SJCRH30 (cell line): ENCODE measurements around the gene FAM234B. TPM values are rescaled to one million over a fixed set of nuclear protein-coding genes. Genes with fewer than 3 reads are reported as not detected.

Source experiments
- DNase-seq, 2 experiments: peaks; one replicate each; pipeline ENCODE4 v3.0.0-alpha.2; 2015 to 2020
- H3K27ac ChIP-seq: fragments of 250-450 bp; sonication (Bioruptor Pico); 2 replicates; pipeline ENCODE4 v1.5.1; 2020; ENCODE audit warnings: mild to moderate bottlenecking, moderate library complexity
- H3K27me3 ChIP-seq: fragments of 250-450 bp; sonication (Bioruptor Pico); 2 replicates; pipeline ENCODE4 v1.5.1; 2020; ENCODE audit warnings: mild to moderate bottlenecking, moderate library complexity
- H3K36me3 ChIP-seq: fragments of 250-450 bp; sonication (Bioruptor Pico); 2 replicates; pipeline ENCODE4 v1.5.1; 2020; ENCODE audit warnings: mild to moderate bottlenecking, moderate library complexity
- H3K4me1 ChIP-seq: fragments of 250-450 bp; sonication (Bioruptor Pico); 2 replicates; pipeline ENCODE4 v1.5.1; 2020; ENCODE audit warnings: mild to moderate bottlenecking, moderate library complexity
- H3K4me3 ChIP-seq: fragments of 250-450 bp; sonication (Bioruptor Pico); 2 replicates; pipeline ENCODE4 v1.5.1; 2020; ENCODE audit warnings: mild to moderate bottlenecking, moderate library complexity
- H3K9me3 ChIP-seq: fragments of 250-450 bp; sonication (Bioruptor Pico); replicated peaks from 2 replicates; pipeline ENCODE4 v1.5.1; 2020; ENCODE audit warnings: mild to moderate bottlenecking, moderate library complexity
- total RNA-seq: library from RNA; depleted of rRNA; stranded (reverse); fragments of >200 nt; shearing (Covaris generic); gene quantifications from 2 replicates; pipeline ENCODE4 v1.2.3, GENCODE V29; 2014; rRNA removed

FAM234B gene
- total RNA-seq, 1 experiment from 2014 or later, result 9.1 TPM

DNA sequence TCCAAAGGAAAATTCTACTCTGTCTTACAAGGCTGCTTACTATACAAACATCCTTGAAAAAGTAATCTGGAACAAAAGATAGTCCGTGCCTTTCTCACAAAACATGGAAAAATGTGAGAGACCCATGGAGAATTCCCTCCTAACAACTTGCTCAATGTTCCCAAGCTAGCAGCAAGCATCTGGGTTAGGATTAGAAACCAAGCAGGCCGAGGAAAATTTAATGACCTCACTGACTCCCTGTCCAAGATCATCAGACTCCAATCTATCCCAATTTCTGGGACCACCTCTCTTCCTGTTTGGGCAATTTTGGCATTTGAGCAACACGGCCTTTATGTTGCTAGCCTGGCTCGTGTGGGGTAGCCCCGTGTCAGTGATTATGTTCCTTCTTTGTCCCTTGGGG lies 77.4 kb downstream of the FAM234B start:
- H3K9me3 ChIP-seq, result no peaks in the 10 kb centered on the region; the same call in 1 of the 2 replicates
- H3K4me3 ChIP-seq, result no peak overlapping the region

DNA sequence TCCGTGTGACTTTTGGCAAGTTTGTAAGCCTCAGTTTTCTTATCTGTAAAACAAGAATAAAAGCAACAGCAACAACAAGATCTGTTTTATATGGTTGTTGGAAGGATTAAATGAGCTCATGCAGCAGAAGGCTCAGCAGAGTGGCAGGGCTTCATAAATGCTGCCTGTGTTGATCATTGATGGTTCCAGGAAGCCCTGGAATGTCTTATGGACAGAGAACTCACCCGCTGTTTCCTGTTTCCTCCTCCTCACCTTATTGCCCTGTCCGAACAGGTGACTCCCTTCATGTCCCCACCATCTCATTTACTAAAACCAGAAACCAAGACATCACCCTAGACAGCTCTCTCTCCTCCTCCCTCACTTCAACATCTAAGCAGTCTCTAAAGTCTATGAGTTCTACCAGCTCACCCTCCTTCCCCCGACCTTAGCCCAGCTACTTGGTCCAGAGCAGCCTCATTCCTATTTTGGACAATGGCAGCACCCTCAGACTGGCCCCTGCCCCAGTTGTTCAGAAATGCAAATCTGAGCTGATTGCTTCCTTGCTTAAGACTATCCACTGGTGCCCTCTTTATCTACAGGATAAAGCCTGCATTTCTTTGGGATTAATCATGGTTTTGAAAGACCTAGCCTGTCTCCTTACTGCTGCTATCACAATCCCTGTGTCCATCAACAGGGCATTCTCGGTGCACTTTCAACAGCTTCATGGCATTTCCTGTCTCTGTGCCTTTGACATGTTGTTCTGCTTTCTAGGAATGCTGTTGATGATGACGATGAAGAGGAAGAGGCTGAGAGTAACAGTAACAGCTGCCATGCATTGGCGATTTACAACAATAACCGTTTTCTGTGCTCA lies 80.7 kb downstream of the FAM234B start:
- peaks cover 14% of the 10 kb centered on the region for H3K4me1 ChIP-seq
- no peaks in the 10 kb centered on the region for H3K27me3 ChIP-seq
- H3K27ac ChIP-seq, result peak overlapping the region; percentile 9
- H3K4me3 ChIP-seq, result no peak overlapping the region
- no peaks in the 10 kb centered on the region; the same call in 1 of the 2 replicates for H3K9me3 ChIP-seq
- H3K36me3 ChIP-seq, result no peaks in the 10 kb centered on the region
- peak in 1 of 2 experiments; percentile 17 for DNase-seq

More for the DNA sequence above, 77.4 kb downstream of the FAM234B start:
- Histone ChIP-seq H3K27me3 (no peaks in the 10 kb centered on the region), H3K4me1 (peaks cover 26% of the 10 kb centered on the region), H3K27ac (no peak overlapping the region), H3K36me3 (no peaks in the 10 kb centered on the region)
- DNase-seq, result no peak

DNA sequence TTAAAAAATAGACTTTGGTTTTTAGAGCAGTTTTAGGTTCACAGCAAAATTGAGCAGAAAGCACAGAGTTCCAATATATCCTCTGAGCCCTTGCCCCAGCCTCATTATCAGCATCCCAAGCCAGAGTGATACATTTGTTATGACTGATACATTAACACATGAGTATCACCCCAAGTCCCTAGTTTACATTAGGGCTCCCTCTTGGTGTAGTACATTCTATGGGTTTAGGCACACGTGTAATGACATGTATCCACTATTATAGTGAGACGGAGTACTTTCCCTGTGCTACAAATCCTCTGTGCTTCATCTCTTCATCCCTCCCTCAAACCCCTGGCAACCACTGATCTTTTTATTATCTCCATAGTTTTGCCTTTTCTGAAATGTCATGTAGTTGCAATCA lies 81.8 kb downstream of the FAM234B start:
- H3K9me3 ChIP-seq, result no peaks in the 10 kb centered on the region
- H3K4me3 ChIP-seq, result no peak overlapping the region
- DNase-seq, result no peak
- no peaks in the 10 kb centered on the region for H3K27me3 ChIP-seq
- H3K36me3 ChIP-seq, result no peaks in the 10 kb centered on the region
- peaks cover 14% of the 10 kb centered on the region for H3K4me1 ChIP-seq
- H3K27ac ChIP-seq, result no peak overlapping the region

DNA sequence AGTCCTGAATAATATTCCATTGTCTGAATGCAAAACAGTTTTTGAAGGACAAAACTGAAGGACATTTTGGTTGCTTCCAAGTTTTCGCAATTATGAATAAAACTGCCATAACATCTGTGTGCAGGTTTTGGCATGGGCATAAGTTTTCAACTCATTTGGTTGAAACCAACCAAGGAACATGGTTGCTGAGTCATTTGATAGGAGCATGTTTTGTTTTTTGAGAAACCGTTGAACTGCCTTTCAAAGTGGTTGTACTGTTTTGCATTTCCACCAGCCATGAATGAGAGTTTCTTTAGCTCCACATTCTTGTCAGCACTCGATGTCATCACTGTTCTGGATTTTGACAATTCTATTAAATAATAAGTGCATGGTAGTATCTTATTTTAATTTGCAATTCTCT lies 82.3 kb downstream of the FAM234B start:
- H3K27ac ChIP-seq, result no peak overlapping the region
- H3K36me3 ChIP-seq, result no peaks in the 10 kb centered on the region
- H3K27me3 ChIP-seq, result no peaks in the 10 kb centered on the region
- no peak overlapping the region for H3K4me3 ChIP-seq
- peaks cover 14% of the 10 kb centered on the region for H3K4me1 ChIP-seq
- no peak for DNase-seq
- no peaks in the 10 kb centered on the region for H3K9me3 ChIP-seq

DNA sequence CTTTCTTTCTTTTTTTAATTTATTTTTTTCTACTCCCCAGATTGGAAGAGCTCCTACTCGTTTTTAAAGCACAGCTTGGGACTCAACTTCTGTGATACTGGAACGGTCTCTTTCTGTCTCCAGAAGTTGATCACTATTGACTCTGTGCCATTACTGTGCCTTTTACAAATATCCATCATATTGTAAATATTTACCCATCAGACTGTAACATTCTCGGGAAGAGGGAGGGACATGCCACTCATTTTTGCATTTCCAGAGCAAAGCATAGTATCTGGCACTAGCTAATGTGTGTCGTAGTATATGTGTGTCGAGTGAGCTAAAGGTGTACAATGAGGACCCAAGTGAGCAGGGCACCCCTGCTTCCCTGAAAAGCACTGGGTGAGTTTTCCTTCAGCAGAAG lies 83.3 kb downstream of the FAM234B start:
- no peak overlapping the region for H3K4me3 ChIP-seq
- peaks cover 14% of the 10 kb centered on the region for H3K4me1 ChIP-seq
- no peaks in the 10 kb centered on the region for H3K27me3 ChIP-seq
- no peak for DNase-seq
- H3K36me3 ChIP-seq, result no peaks in the 10 kb centered on the region
- H3K9me3 ChIP-seq, result no peaks in the 10 kb centered on the region
- H3K27ac ChIP-seq, result no peak overlapping the region

DNA sequence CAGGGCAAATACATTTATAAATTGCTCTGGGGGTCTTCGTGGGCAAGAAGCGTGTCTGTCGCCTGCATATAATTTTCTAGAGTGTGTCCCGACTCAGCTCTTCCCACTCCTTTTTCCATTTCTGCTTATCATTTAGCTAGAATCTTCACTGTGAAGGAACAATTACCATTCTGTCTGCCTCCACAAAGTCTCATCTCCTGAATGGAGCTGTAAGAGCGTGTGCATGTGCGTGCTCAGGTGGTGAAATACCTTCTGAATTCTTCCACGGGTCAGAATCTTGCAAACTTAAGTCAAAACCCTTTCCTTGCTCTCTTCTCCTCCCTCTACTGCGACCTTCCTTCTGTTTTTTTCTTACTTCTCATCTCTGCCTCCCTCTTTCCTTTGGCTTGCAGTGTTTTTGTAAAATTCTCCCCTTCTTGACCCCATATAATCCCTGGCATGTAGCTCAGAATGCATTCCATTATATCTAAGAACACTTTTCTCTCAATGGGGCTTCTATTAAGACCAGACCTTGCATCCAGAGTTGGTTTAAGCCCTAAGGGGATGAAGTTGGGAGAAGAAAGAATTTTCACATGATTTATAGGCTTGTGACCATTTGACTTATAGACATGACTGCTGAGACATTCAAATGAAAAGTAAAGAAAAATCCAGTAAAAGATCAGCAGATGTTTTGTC lies 84.2 kb downstream of the FAM234B start:
- no peaks in the 10 kb centered on the region for H3K9me3 ChIP-seq
- H3K4me3 ChIP-seq, result no peak overlapping the region
- no peaks in the 10 kb centered on the region for H3K36me3 ChIP-seq
- H3K27me3 ChIP-seq, result no peaks in the 10 kb centered on the region
- no peak overlapping the region for H3K27ac ChIP-seq
- peaks cover 14% of the 10 kb centered on the region for H3K4me1 ChIP-seq
- DNase-seq, result no peak

DNA sequence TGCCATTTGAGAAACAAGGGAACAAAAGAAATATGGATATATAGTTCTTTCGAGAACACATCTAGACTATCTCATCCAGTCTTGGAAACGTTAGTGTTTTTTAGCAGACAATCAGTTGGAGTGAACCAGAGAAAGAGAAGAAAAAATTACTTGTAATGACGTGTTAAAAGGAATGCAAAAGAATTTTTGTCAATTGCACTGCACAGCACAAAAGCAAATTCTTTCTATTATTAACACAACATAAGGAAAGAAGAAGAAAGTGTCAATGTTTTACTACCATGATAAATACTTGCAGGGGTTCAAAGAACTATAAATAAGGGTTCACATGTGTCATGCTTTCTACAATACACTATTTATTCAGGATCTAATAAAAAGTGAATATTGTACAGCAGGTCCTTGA lies 86.8 kb downstream of the FAM234B start:
- no peaks in the 10 kb centered on the region for H3K36me3 ChIP-seq
- H3K4me3 ChIP-seq, result no peak overlapping the region
- no peaks in the 10 kb centered on the region for H3K27me3 ChIP-seq
- no peaks in the 10 kb centered on the region for H3K4me1 ChIP-seq
- no peak for DNase-seq
- no peaks in the 10 kb centered on the region for H3K9me3 ChIP-seq
- H3K27ac ChIP-seq, result no peak overlapping the region

Other genes starting within 250 kb of the FAM234B start
- 86.8 and 98.2 TPM in 2 replicates for gene DDX47, start 231.0 kb upstream of the FAM234B start, total RNA-seq
- gene GPRC5A, start 152.8 kb upstream of the FAM234B start, total RNA-seq, result 15.6 and 18.0 TPM in 2 replicates
- not detected in 2 replicates for gene GPRC5D, start 92.2 kb upstream of the FAM234B start, total RNA-seq
- 9.0 and 9.1 TPM in 2 replicates for gene HEBP1, start 44.1 kb upstream of the FAM234B start, total RNA-seq
- gene GSG1, start 59.3 kb downstream of the FAM234B start, total RNA-seq, result 0.49 and 1.0 TPM in 2 replicates
- gene EMP1, start 152.3 kb downstream of the FAM234B start, total RNA-seq, result 3.4 and 7.5 TPM in 2 replicates